ENCODE results near the gene CLCN2.

- TF ChIP-seq EZH2 (IDR thresholded peaks at IDR 0.05; ENCODE audit: insufficient read depth, poor library complexity, severe bottlenecking) (no peak), EZH2phosphoT487 (IDR thresholded peaks at IDR 0.05; ENCODE audit: insufficient read depth, low read depth) (no peak)
These were observed 32.9 kb downstream of the CLCN2 start for GRCh38 chr3:184328516-184328915.

Data from GM23248 (cell line).